GM19452 (cell line): ENCODE results near the gene SEC16A.
A peak's percentile ranks its signal among the peaks of the same experiment; 100 is the strongest.

ENCODE experiments used
- ATAC-seq: cut with Tn5 transposase; IDR thresholded peaks from one replicate; pipeline ENCODE4 v1.9.1; 2021; ENCODE audit not compliant: unreplicated experiment

The SEC16A gene

DNA sequence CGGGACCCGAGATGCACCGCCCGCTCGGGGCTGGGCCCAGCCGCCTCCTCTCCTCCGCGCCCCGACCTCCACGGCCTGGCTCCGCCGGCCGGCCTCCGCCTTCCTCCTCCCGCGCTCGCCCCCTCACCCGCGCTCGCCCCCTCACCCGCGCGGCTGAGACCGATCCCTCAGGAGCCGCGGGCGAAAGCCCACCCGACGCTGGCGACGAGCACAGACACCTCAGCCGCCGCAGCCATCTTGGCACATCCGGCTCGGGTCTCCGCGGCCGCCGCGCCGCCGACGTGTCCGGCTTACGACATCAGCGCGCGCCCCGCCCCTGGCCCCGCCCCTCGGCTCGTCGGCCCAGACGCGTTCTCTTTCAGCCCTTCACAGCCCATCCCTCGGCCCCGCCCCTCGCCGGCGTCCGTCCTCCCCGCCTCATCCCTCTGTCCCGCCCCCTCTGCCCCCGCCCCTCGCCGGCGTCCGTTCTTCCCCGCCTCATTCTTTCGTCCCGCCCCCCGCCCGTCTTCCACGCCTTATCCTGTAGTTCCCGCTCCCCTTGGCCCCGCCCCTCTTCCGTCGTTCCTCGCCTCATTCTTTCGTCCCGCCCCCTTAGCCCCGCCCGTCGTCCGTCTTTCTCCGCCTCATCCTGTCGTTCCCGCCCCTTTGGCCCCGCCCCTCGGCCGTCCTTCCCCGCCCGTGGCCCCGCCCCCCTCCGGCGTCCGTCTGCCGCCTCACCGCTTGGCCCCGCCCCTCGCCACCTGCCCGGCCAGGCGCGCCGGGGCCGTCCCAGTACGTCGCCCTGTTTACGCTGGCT lies at the start of gene SEC16A:
Gene SEC16A, minus strand, starts transcription at position 248 of the 796 bp plus-strand sequence. CDS start 5,425 bp downstream, outside the sequence.
- peak; percentile 54 for ATAC-seq

GRCh38 chr9:136531904-136532798 lies 49.3 kb upstream of the SEC16A start:
- no peak for ATAC-seq

GRCh38 chr9:136531186-136531903 lies 48.5 kb upstream of the SEC16A start:
- no peak for ATAC-seq

DNA sequence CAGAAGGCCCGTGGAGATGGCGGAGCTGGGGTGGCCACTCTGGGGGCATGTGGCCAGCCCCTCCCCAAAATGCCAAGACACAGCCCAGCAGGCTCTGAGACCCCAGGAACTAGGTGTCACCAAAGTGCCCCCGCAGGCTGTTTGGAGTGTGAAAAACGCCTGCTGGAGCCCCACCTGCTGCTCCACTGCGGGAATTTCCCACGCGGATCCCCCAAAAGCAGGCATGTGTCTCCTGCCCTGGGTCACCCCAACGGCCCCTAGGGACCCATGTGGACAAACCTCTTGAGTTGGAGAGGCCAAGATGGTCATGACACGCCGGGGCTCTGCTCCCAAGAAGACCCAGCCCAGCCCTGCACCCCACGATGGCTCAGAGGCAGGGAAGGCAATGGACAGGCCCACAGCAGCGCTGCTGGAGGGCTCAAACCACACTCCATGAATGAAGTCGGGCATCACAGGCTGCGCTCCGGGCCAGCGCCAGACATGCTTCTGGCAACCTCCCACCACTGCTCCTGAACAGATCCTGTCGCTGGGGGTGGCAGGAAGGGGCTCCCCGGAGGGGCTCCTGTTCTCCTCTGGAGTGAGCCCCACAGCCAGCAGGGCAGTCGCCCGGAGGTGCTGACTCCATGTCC lies 47.7 kb upstream of the SEC16A start:
- ATAC-seq = no peak

GRCh38 chr9:136529516-136530460 lies 46.9 kb upstream of the SEC16A start:
- no peak for ATAC-seq

DNA sequence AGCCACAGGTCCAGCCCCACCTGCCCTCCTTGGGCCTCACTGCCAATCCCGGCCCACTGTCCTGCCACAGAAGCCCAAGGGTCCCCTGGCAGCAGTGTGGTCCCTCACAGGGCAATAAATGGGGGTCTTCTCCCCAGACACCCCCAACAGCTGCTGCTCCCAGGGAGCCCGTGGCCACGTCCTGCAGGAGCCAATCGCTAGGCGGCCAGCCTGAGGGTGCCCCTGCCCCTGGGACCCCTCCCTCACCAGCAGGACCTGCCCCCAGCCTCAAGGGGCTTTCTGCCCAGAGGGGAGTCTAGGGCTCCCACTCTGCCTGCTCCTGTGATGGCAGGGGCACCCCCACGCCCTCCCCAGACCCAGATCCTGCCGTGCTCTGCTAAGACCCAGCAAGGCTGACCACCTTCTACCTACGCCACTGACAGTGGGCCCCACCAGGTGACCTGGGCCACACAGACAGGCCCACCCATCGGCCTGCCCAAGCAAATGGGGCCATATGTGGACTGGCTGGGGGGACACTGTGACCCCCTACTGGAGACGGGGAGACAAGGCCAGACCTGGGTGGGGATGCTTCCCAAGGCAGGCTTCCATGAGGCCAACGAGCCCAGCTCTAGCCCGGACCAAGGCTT lies 46.0 kb upstream of the SEC16A start:
- ATAC-seq = no peak

DNA sequence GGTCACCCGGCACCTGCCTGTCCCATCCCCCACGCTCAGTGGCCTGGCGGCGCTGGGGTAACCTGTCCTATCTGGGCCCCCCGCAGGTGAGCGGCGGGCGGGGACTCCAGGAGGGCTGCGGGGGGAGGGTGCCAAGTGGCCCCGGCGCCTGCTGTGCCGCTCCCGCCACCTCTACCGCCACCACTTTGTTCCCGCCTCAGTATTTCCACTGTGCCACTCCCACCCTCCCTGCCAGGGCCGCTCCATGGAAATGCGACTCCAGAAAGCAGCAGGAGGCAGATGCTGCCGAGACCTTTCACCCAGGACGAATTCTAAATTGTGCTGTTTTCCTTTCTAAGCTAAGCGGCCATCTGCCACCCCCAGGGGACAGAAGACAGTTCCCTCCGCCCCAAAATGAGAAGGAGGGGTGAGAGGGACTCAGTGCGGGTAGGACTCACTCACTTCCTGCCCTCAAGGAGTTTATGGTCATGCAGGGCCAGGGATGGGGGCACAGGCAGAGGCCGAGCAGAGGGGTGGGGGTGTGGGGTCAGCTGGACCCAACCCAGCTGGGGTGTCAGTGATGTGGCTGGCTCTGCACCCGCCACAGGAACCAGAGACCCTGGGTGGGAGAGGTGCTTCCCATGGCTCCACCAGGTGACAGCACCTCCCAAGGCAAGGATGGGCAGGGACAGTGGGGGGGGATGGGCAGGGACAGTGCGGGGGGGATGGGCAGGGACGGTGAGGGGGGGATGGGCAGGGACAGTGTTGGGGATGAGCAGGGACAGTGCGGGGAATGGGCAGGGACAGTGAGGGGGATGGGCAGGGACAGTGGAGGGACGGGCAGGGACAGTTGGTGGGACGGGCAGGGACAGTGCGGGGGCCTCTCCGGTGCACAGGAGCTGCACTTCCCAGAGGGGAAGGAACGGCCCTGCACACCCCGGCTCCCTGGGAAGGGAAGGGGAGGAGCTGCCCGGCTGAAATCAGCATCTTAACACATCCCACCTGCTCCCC lies 45.2 kb upstream of the SEC16A start:
- ATAC-seq = no peak

DNA sequence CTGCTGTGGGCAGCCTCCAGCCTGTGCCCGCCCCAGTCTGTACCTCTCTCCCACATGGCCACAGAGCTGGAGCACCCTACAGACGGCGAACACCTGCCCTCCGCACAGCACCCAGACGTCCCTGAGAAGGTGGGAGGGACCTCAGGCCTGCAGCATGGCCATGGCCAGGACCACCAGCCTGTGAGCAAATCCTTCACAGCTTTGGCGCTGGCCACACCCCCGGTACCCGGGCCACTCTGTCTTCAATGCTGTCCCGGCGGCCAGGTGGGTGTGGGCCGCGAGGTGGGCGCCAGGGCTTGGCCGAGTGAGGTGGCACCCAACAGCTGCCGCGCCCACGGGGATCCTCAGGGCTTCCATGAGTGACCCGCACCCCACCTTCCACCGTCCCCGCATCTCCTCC lies 44.3 kb upstream of the SEC16A start:
- ATAC-seq = no peak

GRCh38 chr9:136526625-136527066 lies 43.8 kb upstream of the SEC16A start:
- ATAC-seq = no peak

- ATAC-seq = no peak
These were observed 43.1 kb upstream of the SEC16A start for GRCh38 chr9:136525841-136526499.

DNA sequence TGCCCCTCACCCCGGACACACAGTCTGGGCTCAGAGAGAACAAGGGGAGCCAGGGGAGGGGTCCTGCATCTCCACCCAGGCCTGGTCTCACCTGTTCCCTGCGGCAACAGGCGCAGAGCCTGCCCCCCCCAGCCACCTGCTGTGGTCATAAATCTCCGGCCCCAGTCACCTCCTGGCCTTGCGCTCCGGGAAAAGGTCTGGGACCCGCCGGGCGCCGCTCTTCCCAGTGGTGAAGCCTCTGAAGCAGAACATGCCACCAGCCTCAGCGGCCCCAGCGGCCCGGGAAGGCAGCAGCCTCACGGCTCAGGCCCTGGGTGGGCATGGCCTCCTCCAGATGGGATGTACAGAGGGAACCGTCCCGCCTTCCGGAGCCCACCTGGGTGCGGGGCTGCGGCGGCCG lies 42.4 kb upstream of the SEC16A start:
- no peak for ATAC-seq

- no peak for ATAC-seq
These were observed 39.7 kb upstream of the SEC16A start for GRCh38 chr9:136522314-136523237.

DNA sequence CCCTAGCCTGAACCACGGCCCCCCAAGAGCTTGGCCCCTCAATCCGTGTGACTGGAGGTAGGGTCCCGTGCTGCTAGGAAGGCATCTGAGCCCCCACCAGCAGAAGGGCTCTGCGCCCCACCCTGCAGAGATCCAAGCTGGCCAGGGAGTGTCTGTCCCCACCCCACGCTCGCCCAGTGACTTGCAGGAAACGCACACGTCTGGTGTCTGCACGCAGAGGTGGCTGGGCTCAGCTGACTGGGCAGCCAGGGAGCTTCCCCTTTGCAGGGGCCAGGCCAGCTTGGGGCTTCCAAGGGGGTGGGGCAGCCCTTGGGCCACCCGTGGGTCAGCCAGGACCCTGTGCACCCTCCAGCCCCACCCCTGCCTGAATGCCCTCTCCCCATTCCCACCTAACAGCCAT lies 38.7 kb upstream of the SEC16A start:
- no peak for ATAC-seq

DNA sequence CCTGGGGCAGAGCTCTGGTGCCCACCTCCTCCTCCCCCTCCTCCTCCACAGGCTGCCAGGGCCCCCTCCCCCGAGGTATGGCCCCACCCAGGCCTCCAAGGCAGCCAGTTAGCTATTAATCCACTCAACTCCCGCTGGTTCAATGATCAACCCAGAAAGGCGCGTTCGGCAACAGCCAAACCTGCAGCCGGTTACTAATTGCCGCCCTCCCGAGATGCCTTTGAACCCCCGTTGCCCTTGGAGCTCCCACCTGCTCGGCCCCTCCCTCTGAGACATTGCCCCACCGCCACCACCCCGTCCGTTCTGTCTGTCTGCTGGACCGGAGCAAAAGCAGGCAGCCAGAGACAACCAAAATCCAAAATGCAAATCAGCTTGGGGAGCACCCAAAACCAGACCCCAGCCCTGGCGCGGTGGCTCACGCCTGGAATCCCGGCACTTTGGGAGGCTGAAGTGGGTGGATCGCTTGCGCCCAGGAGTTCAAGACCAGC lies 37.3 kb upstream of the SEC16A start:
- no peak for ATAC-seq

DNA sequence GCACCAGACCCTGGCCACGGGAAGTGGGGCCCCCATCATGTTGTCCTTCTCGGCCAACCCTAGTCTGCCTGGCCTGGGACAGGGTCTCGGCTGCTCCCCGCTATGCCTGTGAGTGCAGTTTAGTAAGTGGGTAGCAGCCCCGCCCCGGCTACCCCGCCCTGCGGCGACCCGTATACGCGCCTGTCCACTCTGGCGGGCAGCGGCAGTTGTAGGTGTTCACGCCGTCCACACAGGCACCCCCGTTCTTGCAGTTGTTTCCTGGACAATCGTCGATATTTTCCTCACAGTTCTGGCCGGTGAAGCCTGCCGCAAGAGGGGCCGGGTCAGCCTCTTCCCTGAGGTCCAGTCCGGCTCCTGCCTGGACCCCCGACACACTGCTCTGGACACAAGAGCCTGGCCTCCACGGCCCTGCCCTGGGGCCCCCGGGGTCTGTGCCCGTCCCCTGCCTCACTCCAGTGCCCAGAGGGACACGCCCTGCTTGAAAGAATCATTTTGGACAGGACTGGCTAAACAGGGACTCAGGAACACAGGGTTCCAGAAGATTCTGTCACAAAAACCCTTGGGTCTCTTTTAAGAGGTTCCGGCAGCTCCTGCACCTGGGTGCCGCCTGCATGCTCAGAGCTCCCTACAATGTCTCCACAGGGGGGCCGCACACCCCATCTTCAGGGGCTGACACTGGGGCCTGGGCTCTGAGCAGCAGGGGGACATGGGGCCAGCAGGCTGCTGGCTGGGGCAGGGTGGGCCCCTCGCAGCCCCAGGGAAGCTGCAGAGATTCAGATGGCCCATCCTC lies 36.6 kb upstream of the SEC16A start:
- ATAC-seq = no peak

- ATAC-seq = no peak
These were observed 35.8 kb upstream of the SEC16A start for GRCh38 chr9:136518623-136519022.
